Measurements from ENCODE around the gene CILP2. TPM values are rescaled to one million over a fixed set of nuclear protein-coding genes. Genes with fewer than 3 reads are reported as not detected.

The CILP2 gene
- total and polyA plus RNA-seq, 4 donors = 0.08 to 0.42 (median 0.09) TPM; not detected in 1

GRCh38 chr19:19544954-19545591 lies 7.0 kb downstream of the CILP2 start (continued):
- no peak for TF ChIP-seq REST (IDR thresholded peaks at IDR 0.05)
- TF ChIP-seq HNF4A (conservative IDR thresholded peaks at IDR 0.05) = no peak
- no peak for TF ChIP-seq RXRA (IDR thresholded peaks at IDR 0.05)
- no peak for TF ChIP-seq TAF1 (conservative IDR thresholded peaks at IDR 0.05)

- Histone ChIP-seq H3K27ac (ENCODE audit: low read depth in 1 of 2, low read length in 2 of 2) (no peak overlapping the region), H3K36me3 (ENCODE audit: control insufficient read depth in 4 of 4, insufficient read depth in 3 of 4, low read depth in 1 of 4, low read length in 3 of 4) (no peaks in the 10 kb centered on the region), H3K9ac (ENCODE audit: low read depth in 1 of 2, low read length in 2 of 2) (no peak overlapping the region), H3K27me3 (ENCODE audit: control insufficient read depth in 4 of 4, insufficient read depth in 4 of 4, low read length in 3 of 4) (peaks cover 0 to 6% (median 2%) of the 10 kb centered on the region in 4 donors), H3K9me3 (ENCODE audit: control insufficient read depth in 4 of 4, low read length in 3 of 4) (no peaks in the 10 kb centered on the region), H3K4me3 (ENCODE audit: low read depth in 1 of 3, low read length in 3 of 3) (no peak overlapping the region), H3K4me1 (ENCODE audit: control insufficient read depth in 4 of 4, insufficient read depth in 4 of 4, low read length in 3 of 4) (peaks cover 0 to 7% (median 4%) of the 10 kb centered on the region in 4 donors)
- DNase-seq (ENCODE audit: low spot score) = no peak
- TF ChIP-seq ATF3 (IDR thresholded peaks at IDR 0.05) = no peak
- no peak for TF ChIP-seq TAF1 (conservative IDR thresholded peaks at IDR 0.05)
- no peak for TF ChIP-seq YY1 (IDR thresholded peaks at IDR 0.05)
- no peak for TF ChIP-seq MAX (IDR thresholded peaks at IDR 0.05)
- TF ChIP-seq EGR1 (IDR thresholded peaks at IDR 0.05; ENCODE audit: low read depth in 2 of 2) = no peak
- TF ChIP-seq JUND (IDR thresholded peaks at IDR 0.05) = no peak
- TF ChIP-seq GABPA (IDR thresholded peaks at IDR 0.05 in 1 of 2, conservative IDR thresholded peaks at IDR 0.05 in 1 of 2) = no peak
- no peak for TF ChIP-seq HNF4A (conservative IDR thresholded peaks at IDR 0.05)
- no peak for TF ChIP-seq CTCF (IDR thresholded peaks at IDR 0.05; ENCODE audit: low read depth, low read length, missing input control)
- 95% methylated on average over 23 of the region's 23 CpGs for WGBS
Measured at GRCh38 chr19:19545707-19546106, 7.6 kb downstream of the CILP2 start.

- Histone ChIP-seq H3K4me3 (ENCODE audit: low read depth in 1 of 3, low read length in 3 of 3) (no peak overlapping the region), H3K9me3 (ENCODE audit: control insufficient read depth in 4 of 4, low read length in 3 of 4) (no peaks in the 10 kb centered on the region), H3K27me3 (ENCODE audit: control insufficient read depth in 4 of 4, insufficient read depth in 4 of 4, low read length in 3 of 4) (peaks cover 0 to 6% (median under 1%) of the 10 kb centered on the region in 4 donors), H3K27ac (ENCODE audit: low read depth in 1 of 2, low read length in 2 of 2) (no peak overlapping the region), H3K4me1 (ENCODE audit: control insufficient read depth in 4 of 4, insufficient read depth in 4 of 4, low read length in 3 of 4) (no peaks in the 10 kb centered on the region), H3K36me3 (ENCODE audit: control insufficient read depth in 4 of 4, insufficient read depth in 3 of 4, low read depth in 1 of 4, low read length in 3 of 4) (no peaks in the 10 kb centered on the region), H3K9ac (ENCODE audit: low read depth in 1 of 2, low read length in 2 of 2) (no peak overlapping the region)
- WGBS = 66% methylated on average over 19 of the region's 19 CpGs
- no peak for DNase-seq (ENCODE audit: low spot score)
- no peak for TF ChIP-seq FOXA1 (IDR thresholded peaks at IDR 0.05)
- TF ChIP-seq ZBTB33 (IDR thresholded peaks at IDR 0.05) = no peak
- TF ChIP-seq FOXA2 (IDR thresholded peaks at IDR 0.05) = no peak
- TF ChIP-seq RAD21 (IDR thresholded peaks at IDR 0.05) = no peak
- TF ChIP-seq SP1 (IDR thresholded peaks at IDR 0.05) = no peak
- no peak for TF ChIP-seq MAX (IDR thresholded peaks at IDR 0.05)
- TF ChIP-seq JUND (IDR thresholded peaks at IDR 0.05) = no peak
- no peak for TF ChIP-seq EGR1 (IDR thresholded peaks at IDR 0.05; ENCODE audit: low read depth in 2 of 2)
- TF ChIP-seq RXRA (IDR thresholded peaks at IDR 0.05) = no peak
- TF ChIP-seq TAF1 (conservative IDR thresholded peaks at IDR 0.05) = no peak
Measured at GRCh38 chr19:19546751-19547162, 8.7 kb downstream of the CILP2 start.

All from liver (tissue), 9 donors.